NCI-H1436 (cell line): ENCODE measurements around the gene DENND2C.

Experiments
- DNase-seq: peaks from one replicate; lab custom pipeline; 2025; lab: John Stamatoyannopoulos, UW

The DENND2C gene

GRCh38 chr1:114676115-114676514, 6.3 kb upstream of the DENND2C start:
- no peak for DNase-seq

- no peak for DNase-seq
Measured at GRCh38 chr1:114671939-114672275, 2.1 kb upstream of the DENND2C start.

GRCh38 chr1:114671011-114671938, 1.4 kb upstream of the DENND2C start:
- no peak for DNase-seq

GRCh38 chr1:114670083-114671010, 498 bp upstream of the DENND2C start:
- DNase-seq: peak; percentile 11

GRCh38 chr1:114668784-114669561, 876 bp downstream of the DENND2C start:
- no peak for DNase-seq

GRCh38 chr1:114668373-114668772, 1.5 kb downstream of the DENND2C start:
- DNase-seq: no peak

- DNase-seq: no peak
Measured at GRCh38 chr1:114666954-114667353, 2.9 kb downstream of the DENND2C start.

GRCh38 chr1:114660238-114660637, 9.6 kb downstream of the DENND2C start:
- DNase-seq: no peak

GRCh38 chr1:114651893-114652292, 18.0 kb downstream of the DENND2C start:
- no peak for DNase-seq

GRCh38 chr1:114648503-114648902, 21.3 kb downstream of the DENND2C start:
- no peak for DNase-seq

GRCh38 chr1:114641377-114641776, 28.5 kb downstream of the DENND2C start:
- no peak for DNase-seq

GRCh38 chr1:114638910-114639309, 30.9 kb downstream of the DENND2C start:
- DNase-seq: no peak

GRCh38 chr1:114632427-114632826, 37.4 kb downstream of the DENND2C start:
- DNase-seq: no peak

GRCh38 chr1:114627107-114627506, 42.7 kb downstream of the DENND2C start:
- DNase-seq: no peak

GRCh38 chr1:114623364-114623763, 46.5 kb downstream of the DENND2C start:
- no peak for DNase-seq

- no peak for DNase-seq
Measured at GRCh38 chr1:114620419-114620818, 49.4 kb downstream of the DENND2C start.

- no peak for DNase-seq
Measured at GRCh38 chr1:114618606-114619005, 51.2 kb downstream of the DENND2C start.

- DNase-seq: no peak
Measured at GRCh38 chr1:114610546-114611245, 59.2 kb downstream of the DENND2C start.

- no peak for DNase-seq
Measured at GRCh38 chr1:114609826-114610225, 60.0 kb downstream of the DENND2C start.

GRCh38 chr1:114609026-114609425, 60.8 kb downstream of the DENND2C start:
- DNase-seq: no peak

GRCh38 chr1:114607223-114607622, 62.6 kb downstream of the DENND2C start:
- no peak for DNase-seq
